HL-60 (cell line): ENCODE data around the gene GRK6.

Experiments used
- CTCF ChIP-seq: IDR thresholded peaks from one replicate; pipeline ENCODE4 v1.5.1; 2011; ENCODE audit warnings: low read length, control low read depth, inconsistent platforms; ENCODE audit not compliant: insufficient read depth
- POLR2AphosphoS5 ChIP-seq: IDR thresholded peaks from 2 replicates; pipeline ENCODE4 v1.6.1; 2012; ENCODE audit warnings: low read depth
- REST ChIP-seq: IDR thresholded peaks from 2 replicates; pipeline ENCODE4 v1.6.1; 2012; ENCODE audit warnings: low read depth; ENCODE audit not compliant: insufficient replicate concordance
- SPI1 ChIP-seq: IDR thresholded peaks from 2 replicates; pipeline ENCODE4 v1.6.1; 2012; ENCODE audit warnings: low read depth, mild to moderate bottlenecking, borderline replicate concordance

GRCh38 chr5:177486256-177486655, 59.8 kb downstream of the GRK6 start:
- no peak for TF ChIP-seq CTCF
- no peak for TF ChIP-seq REST
- TF ChIP-seq POLR2AphosphoS5, result no peak
- no peak for TF ChIP-seq SPI1
